ENCODE data around the gene RABL2B.

The RABL2B gene

DNA sequence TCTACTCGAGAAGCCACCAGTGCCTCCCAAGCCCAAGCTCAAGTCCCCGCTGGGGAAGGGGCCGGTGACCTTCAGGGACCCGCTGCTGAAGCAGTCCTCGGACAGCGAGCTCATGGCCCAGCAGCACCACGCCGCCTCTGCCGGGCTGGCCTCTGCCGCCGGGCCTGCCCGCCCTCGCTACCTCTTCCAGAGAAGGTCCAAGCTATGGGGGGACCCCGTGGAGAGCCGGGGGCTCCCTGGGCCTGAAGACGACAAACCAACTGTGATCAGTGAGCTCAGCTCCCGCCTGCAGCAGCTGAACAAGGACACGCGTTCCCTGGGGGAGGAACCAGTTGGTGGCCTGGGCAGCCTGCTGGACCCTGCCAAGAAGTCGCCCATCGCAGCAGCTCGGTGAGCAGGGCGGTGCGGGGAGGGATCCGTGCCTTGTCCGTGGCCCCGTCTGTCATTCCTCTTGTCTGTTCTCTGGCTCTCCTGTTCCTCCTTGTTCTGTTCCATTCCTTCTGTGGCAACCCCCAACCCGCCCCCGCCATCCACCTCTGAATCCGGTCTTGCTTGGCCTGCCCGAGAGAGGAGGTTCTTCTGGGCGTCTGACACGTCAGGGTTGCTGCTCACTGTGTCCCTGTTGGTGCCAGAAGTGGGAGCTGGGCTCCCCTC, 61.3 kb downstream of the RABL2B start:
- TF ChIP-seq, protein P1, sequence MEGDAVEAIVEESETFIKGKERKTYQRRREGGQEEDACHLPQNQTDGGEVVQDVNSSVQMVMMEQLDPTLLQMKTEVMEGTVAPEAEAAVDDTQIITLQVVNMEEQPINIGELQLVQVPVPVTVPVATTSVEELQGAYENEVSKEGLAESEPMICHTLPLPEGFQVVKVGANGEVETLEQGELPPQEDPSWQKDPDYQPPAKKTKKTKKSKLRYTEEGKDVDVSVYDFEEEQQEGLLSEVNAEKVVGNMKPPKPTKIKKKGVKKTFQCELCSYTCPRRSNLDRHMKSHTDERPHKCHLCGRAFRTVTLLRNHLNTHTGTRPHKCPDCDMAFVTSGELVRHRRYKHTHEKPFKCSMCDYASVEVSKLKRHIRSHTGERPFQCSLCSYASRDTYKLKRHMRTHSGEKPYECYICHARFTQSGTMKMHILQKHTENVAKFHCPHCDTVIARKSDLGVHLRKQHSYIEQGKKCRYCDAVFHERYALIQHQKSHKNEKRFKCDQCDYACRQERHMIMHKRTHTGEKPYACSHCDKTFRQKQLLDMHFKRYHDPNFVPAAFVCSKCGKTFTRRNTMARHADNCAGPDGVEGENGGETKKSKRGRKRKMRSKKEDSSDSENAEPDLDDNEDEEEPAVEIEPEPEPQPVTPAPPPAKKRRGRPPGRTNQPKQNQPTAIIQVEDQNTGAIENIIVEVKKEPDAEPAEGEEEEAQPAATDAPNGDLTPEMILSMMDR (conservative IDR thresholded peaks at IDR 0.05) = no peak
- no peak overlapping the region for H3K27ac ChIP-seq

DNA sequence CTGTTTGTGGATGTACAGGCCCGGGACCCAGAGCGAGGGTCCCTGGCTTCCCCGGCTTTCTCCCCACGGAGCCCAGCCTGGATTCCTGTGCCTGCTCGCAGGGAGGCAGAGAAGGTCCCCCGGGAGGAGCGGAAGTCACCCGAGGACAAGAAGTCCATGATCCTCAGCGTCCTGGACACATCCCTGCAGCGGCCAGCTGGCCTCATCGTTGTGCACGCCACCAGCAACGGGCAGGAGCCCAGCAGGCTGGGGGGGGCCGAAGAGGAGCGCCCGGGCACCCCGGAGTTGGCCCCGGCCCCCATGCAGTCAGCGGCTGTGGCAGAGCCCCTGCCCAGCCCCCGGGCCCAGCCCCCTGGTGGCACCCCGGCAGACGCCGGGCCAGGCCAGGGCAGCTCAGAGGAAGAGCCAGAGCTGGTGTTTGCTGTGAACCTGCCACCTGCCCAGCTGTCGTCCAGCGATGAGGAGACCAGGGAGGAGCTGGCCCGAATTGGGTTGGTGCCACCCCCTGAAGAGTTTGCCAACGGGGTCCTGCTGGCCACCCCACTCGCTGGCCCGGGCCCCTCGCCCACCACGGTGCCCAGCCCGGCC, 62.1 kb downstream of the RABL2B start:
- H3K27ac ChIP-seq = no peak overlapping the region
- TF ChIP-seq, protein P1 (conservative IDR thresholded peaks at IDR 0.05) = no peak

DNA sequence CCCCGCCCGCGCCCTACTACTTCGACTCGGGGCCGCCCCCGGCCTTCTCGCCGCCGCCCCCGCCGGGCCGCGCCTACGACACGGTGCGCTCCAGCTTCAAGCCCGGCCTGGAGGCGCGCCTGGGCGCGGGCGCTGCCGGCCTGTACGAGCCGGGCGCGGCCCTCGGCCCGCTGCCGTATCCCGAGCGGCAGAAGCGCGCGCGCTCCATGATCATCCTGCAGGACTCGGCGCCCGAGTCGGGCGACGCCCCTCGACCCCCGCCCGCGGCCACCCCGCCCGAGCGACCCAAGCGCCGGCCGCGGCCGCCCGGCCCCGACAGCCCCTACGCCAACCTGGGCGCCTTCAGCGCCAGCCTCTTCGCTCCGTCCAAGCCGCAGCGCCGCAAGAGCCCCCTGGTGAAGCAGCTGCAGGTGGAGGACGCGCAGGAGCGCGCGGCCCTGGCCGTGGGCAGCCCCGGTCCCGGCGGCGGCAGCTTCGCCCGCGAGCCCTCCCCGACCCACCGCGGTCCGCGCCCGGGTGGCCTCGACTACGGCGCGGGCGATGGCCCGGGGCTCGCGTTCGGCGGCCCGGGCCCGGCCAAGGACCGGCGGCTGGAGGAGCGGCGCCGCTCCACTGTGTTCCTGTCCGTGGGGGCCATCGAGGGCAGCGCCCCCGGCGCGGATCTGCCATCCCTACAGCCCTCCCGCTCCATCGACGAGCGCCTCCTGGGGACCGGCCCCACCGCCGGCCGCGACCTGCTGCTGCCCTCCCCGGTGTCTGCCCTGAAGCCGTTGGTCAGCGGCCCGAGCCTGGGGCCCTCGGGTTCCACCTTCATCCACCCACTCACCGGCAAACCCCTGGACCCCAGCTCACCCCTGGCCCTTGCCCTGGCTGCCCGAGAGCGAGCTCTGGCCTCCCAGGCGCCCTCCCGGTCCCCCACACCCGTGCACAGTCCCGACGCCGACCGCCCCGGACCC, 62.9 kb downstream of the RABL2B start:
- no peak overlapping the region for H3K27ac ChIP-seq
- TF ChIP-seq, protein P1 (conservative IDR thresholded peaks at IDR 0.05) = no peak

DNA sequence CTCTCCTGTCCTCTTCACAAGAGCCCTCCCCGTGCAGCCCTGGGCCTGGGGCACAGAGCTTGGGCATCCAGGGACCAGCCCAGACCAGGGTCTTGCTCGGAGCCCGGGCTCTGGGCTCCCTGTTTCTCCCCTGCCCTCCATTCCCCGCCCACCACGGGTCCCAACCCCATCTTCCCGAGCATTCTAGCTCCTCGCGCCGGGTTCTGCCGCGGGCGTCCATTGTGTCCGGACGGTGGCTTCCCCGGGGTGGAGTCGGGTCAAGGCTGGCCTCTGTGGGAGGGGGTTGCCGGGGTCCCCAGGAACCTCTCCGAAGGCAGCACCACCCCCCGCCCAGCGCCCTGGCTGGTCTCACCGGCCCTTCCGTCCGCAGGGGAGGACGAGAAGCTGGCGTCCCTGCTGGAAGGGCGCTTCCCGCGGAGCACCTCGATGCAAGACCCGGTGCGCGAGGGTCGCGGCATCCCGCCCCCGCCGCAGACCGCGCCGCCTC, 63.6 kb downstream of the RABL2B start:
- TF ChIP-seq, protein P1 (conservative IDR thresholded peaks at IDR 0.05) = no peak
- no peak overlapping the region for H3K27ac ChIP-seq

DNA sequence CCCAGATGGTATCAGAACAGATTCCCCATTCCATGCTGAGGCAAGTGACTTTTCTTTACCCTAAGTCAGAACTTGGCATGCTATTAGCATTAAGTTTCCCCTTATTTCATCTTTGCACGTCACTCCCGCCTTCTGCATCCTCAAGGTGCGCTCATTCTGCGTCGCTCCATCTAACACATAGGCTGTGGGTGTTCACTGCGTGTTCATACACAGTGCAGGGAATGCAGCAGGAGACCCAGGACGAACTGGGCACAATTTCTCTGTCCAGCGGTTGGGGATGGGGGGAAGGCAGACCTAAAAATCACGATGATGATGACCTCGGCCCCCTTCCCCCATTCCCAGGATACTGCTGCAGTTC, 65.1 kb downstream of the RABL2B start:
- no peak overlapping the region for H3K27ac ChIP-seq
- TF ChIP-seq, protein P1 (conservative IDR thresholded peaks at IDR 0.05) = no peak

DNA sequence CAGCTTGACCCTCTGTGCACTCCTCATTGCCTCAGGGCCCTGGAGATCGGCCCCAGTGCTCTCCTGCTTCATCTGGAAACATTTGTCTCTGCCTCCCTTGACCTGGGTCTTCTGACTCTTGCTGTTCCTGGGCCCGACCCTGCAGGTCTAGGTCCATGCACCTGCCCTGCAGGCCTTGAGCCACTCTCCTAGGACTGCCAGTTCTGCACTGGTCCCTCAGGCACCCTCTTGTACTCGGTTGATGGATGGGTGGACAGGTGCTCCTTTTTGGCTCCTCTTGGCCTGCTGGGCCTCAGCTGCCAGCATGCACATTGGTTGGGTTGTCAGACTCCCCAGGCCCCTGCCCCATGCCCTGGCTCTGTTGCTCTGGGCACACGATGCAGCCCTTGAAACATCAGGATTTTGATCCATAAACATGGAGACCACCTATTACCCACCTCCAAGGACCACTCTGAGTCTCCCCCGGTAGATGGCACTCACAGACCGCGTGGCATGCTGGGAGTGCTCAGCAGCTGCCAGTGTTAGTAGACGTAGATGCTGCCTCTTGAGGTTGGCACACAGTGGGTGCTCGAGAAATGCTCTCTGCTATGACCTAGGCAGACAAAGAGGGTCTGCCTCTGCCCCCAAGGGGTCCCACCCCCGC, 65.6 kb downstream of the RABL2B start:
- TF ChIP-seq, protein P1 (conservative IDR thresholded peaks at IDR 0.05) = no peak
- H3K27ac ChIP-seq = no peak overlapping the region
